Parathyroid adenoma (tissue), 2 donors: ENCODE results near the gene FADS3.

Experiments used
- H2AFZ ChIP-seq: fragments of 300-600 bp; sonication (generic); one replicate; pipeline ENCODE4 v1.7.0; 2017; ENCODE audit warnings: antibody characterized with exemption, mild to moderate bottlenecking
- H3K27ac ChIP-seq: fragments of 300-600 bp; sonication (generic); one replicate; pipeline ENCODE4 v1.7.0; 2017
- H3K27me3 ChIP-seq: fragments of 300-600 bp; sonication (generic); one replicate; pipeline ENCODE4 v1.7.0; 2017; ENCODE audit warnings: low read length; ENCODE audit not compliant: control insufficient read depth, insufficient read depth
- H3K36me3 ChIP-seq: fragments of 300-600 bp; sonication (generic); one replicate; pipeline ENCODE4 v1.7.0; 2017; ENCODE audit warnings: low read length; ENCODE audit not compliant: control insufficient read depth, insufficient read depth
- H3K4me1 ChIP-seq: fragments of 300-600 bp; sonication (generic); one replicate; pipeline ENCODE4 v1.7.0; 2017; ENCODE audit warnings: control low read depth
- H3K4me2 ChIP-seq: fragments of 300-600 bp; sonication (generic); one replicate; pipeline ENCODE4 v1.7.0; 2017; ENCODE audit warnings: low read length
- H3K4me3 ChIP-seq: fragments of 300-600 bp; sonication (generic); one replicate; pipeline ENCODE4 v1.7.0; 2017; ENCODE audit warnings: low read depth, low read length
- H3K79me2 ChIP-seq: fragments of 300-600 bp; sonication (generic); one replicate; pipeline ENCODE4 v1.7.0; 2017; ENCODE audit warnings: control low read depth
- H3K9ac ChIP-seq: fragments of 300-600 bp; sonication (generic); one replicate; pipeline ENCODE4 v1.7.0; 2017; ENCODE audit warnings: mild to moderate bottlenecking
- H3K9me3 ChIP-seq: fragments of 300-600 bp; sonication (generic); one replicate; pipeline ENCODE4 v1.7.0; 2017; ENCODE audit warnings: low read length; ENCODE audit not compliant: control insufficient read depth
- CTCF ChIP-seq: fragments of 300-600 bp; sonication (generic); IDR thresholded peaks from one replicate; pipeline ENCODE4 v1.7.0; 2017; ENCODE audit warnings: antibody characterized with exemption, mild to moderate bottlenecking
- donor health status: primary hyperparathyroidism.

The FADS3 gene

GRCh38 chr11:61850687-61851086 is 40.7 kb downstream of the FADS3 start:
- H3K9ac ChIP-seq: no peak overlapping the region
- H3K4me1 ChIP-seq: no peaks in the 10 kb centered on the region
- H3K4me3 ChIP-seq: no peak overlapping the region
- H3K27me3 ChIP-seq: no peaks in the 10 kb centered on the region
- TF ChIP-seq CTCF: no peak
- no peaks in the 10 kb centered on the region for H3K36me3 ChIP-seq
- no peak overlapping the region for H3K4me2 ChIP-seq
- H3K27ac ChIP-seq: no peak overlapping the region
- no peak overlapping the region for H2AFZ ChIP-seq
- H3K9me3 ChIP-seq: no peaks in the 10 kb centered on the region
- H3K79me2 ChIP-seq: no peaks in the 10 kb centered on the region

- H3K36me3 ChIP-seq: no peaks in the 10 kb centered on the region
- H3K9ac ChIP-seq: no peak overlapping the region
- no peak overlapping the region for H3K4me2 ChIP-seq
- no peak overlapping the region for H2AFZ ChIP-seq
- H3K27me3 ChIP-seq: no peaks in the 10 kb centered on the region
- no peaks in the 10 kb centered on the region for H3K4me1 ChIP-seq
- no peak overlapping the region for H3K4me3 ChIP-seq
- no peaks in the 10 kb centered on the region for H3K9me3 ChIP-seq
- H3K27ac ChIP-seq: no peak overlapping the region
- H3K79me2 ChIP-seq: no peaks in the 10 kb centered on the region
- no peak for TF ChIP-seq CTCF
Measured at GRCh38 chr11:61848631-61849030, 42.7 kb downstream of the FADS3 start.

- TF ChIP-seq CTCF: no peak
- H3K36me3 ChIP-seq: no peaks in the 10 kb centered on the region
Measured at GRCh38 chr11:61847914-61848581, 43.3 kb downstream of the FADS3 start.

GRCh38 chr11:61846362-61847020 is 44.9 kb downstream of the FADS3 start:
- Histone ChIP-seq H3K4me3 (no peak overlapping the region), H3K9me3 (no peaks in the 10 kb centered on the region), H2AFZ (no peak overlapping the region), H3K4me2 (no peak overlapping the region), H3K79me2 (no peaks in the 10 kb centered on the region), H3K9ac (no peak overlapping the region), H3K36me3 (no peaks in the 10 kb centered on the region), H3K4me1 (peaks cover 13% of the 10 kb centered on the region), H3K27ac (peak overlapping the region; percentile 79), H3K27me3 (no peaks in the 10 kb centered on the region)
- no peak for TF ChIP-seq CTCF

More at GRCh38 chr11:61847914-61848581, 43.3 kb downstream of the FADS3 start:
- no peak overlapping the region for H2AFZ ChIP-seq
- H3K79me2 ChIP-seq: no peaks in the 10 kb centered on the region
- no peaks in the 10 kb centered on the region for H3K4me1 ChIP-seq
- H3K9ac ChIP-seq: no peak overlapping the region
- no peaks in the 10 kb centered on the region for H3K27me3 ChIP-seq
- no peak overlapping the region for H3K4me2 ChIP-seq
- no peak overlapping the region for H3K4me3 ChIP-seq
- no peaks in the 10 kb centered on the region for H3K9me3 ChIP-seq
- H3K27ac ChIP-seq: no peak overlapping the region
